Left ventricle myocardium inferior (tissue), 1 donor: ENCODE results near the gene PITPNM3. TPM values are rescaled to one million over a fixed set of nuclear protein-coding genes. Genes with fewer than 3 reads are reported as not detected.
A peak's percentile ranks its signal among the peaks of the same experiment; 100 is the strongest.

Source experiments
- DNase-seq: peaks from one replicate; pipeline ENCODE4 v3.0.0-alpha.2; 2020
- H3K27ac ChIP-seq: fragments of 200-600 bp; replicated peaks from 2 replicates; pipeline ENCODE4 v1.8.0; 2021
- H3K27me3 ChIP-seq: fragments of 200-600 bp; 2 replicates; pipeline ENCODE4 v1.8.0; 2021; ENCODE audit warnings: low read depth
- H3K36me3 ChIP-seq: fragments of 200-600 bp; 2 replicates; pipeline ENCODE4 v1.8.0; 2021
- H3K4me1 ChIP-seq: fragments of 200-600 bp; 2 replicates; pipeline ENCODE4 v1.8.0; 2021
- H3K4me3 ChIP-seq: fragments of 200-600 bp; 2 replicates; pipeline ENCODE4 v1.8.0; 2021; ENCODE audit warnings: mild to moderate bottlenecking, moderate library complexity
- H3K9me3 ChIP-seq: fragments of 200-600 bp; replicated peaks from 2 replicates; pipeline ENCODE4 v1.8.0; 2021
- CTCF ChIP-seq: fragments of 200-600 bp; IDR thresholded peaks from 2 replicates; pipeline ENCODE4 v1.8.0; 2021; ENCODE audit warnings: antibody characterized with exemption, mild to moderate bottlenecking, borderline replicate concordance
- intact Hi-C: fragments of 100-400 bp; cut with micrococcal nuclease; formaldehyde crosslinking; loops from one replicate; pipeline ENCODE4 v1.11.0; 2022
- total RNA-seq: library from RNA; stranded (reverse); fragmentation: NEBNext Ultra II Directional; extraction: Animal tissue kit (Norgen Biotek cat#: 25700); gene quantifications from one replicate; pipeline ENCODE4 v1.2.1, GENCODE V29; 2021
- donor health status: DM: no; HTN: yes; CAD: no; lungs with severe emphysema.

PITPNM3 gene
- total RNA-seq, 1 donor from 2014 or later: 0.36 TPM

- no peak overlapping the region for H3K27ac ChIP-seq
- no peaks in the 10 kb centered on the region for H3K9me3 ChIP-seq
- intact Hi-C loops: no loop called here
- no peak overlapping the region for H3K4me3 ChIP-seq
- peaks cover 43% of the 10 kb centered on the region for H3K27me3 ChIP-seq
- DNase-seq: no peak
- TF ChIP-seq CTCF: no peak
- H3K36me3 ChIP-seq: no peaks in the 10 kb centered on the region
- H3K4me1 ChIP-seq: peaks cover 15% of the 10 kb centered on the region
Measured at GRCh38 chr17:6456321-6456720, 100.0 kb downstream of the PITPNM3 start.

GRCh38 chr17:6455321-6455705 lies 101.0 kb downstream of the PITPNM3 start:
- Histone ChIP-seq H3K4me3 (peak overlapping the region; percentile 54), H3K27ac (no peak overlapping the region), H3K36me3 (no peaks in the 10 kb centered on the region), H3K27me3 (peaks cover 43% of the 10 kb centered on the region), H3K9me3 (no peaks in the 10 kb centered on the region), H3K4me1 (peaks cover 15% of the 10 kb centered on the region)
- no peak for DNase-seq
- TF ChIP-seq CTCF: no peak
- intact Hi-C loops: no loop called here

GRCh38 chr17:6454495-6455320 lies 101.6 kb downstream of the PITPNM3 start:
- peak overlapping the region; percentile 54 for H3K4me3 ChIP-seq
- no peaks in the 10 kb centered on the region for H3K9me3 ChIP-seq
- H3K4me1 ChIP-seq: peaks cover 15% of the 10 kb centered on the region
- no peak for TF ChIP-seq CTCF
- DNase-seq: no peak
- H3K27me3 ChIP-seq: peaks cover 39% of the 10 kb centered on the region
- H3K27ac ChIP-seq: no peak overlapping the region
- intact Hi-C loops: no loop called here
- no peaks in the 10 kb centered on the region for H3K36me3 ChIP-seq

GRCh38 chr17:6453279-6454024 lies 102.9 kb downstream of the PITPNM3 start:
- peaks cover 15% of the 10 kb centered on the region for H3K4me1 ChIP-seq
- no peak for TF ChIP-seq CTCF
- peaks cover 31% of the 10 kb centered on the region for H3K27me3 ChIP-seq
- H3K27ac ChIP-seq: no peak overlapping the region
- intact Hi-C loops: no loop called here
- DNase-seq: no peak
- H3K36me3 ChIP-seq: no peaks in the 10 kb centered on the region
- no peaks in the 10 kb centered on the region for H3K9me3 ChIP-seq
- H3K4me3 ChIP-seq: no peak overlapping the region

- no peak for TF ChIP-seq CTCF
- no peak overlapping the region for H3K4me3 ChIP-seq
- H3K27ac ChIP-seq: no peak overlapping the region
- no peak for DNase-seq
- peaks cover 29% of the 10 kb centered on the region for H3K27me3 ChIP-seq
- H3K9me3 ChIP-seq: no peaks in the 10 kb centered on the region
- H3K4me1 ChIP-seq: peaks cover 15% of the 10 kb centered on the region
- no peaks in the 10 kb centered on the region for H3K36me3 ChIP-seq
- intact Hi-C loops: no loop called here
Measured at GRCh38 chr17:6452471-6453266, 103.7 kb downstream of the PITPNM3 start.
